Heart right ventricle (tissue), 16 donors: ENCODE measurements around the gene FXR2. TPM values are rescaled to one million over a fixed set of nuclear protein-coding genes. Genes with fewer than 3 reads are reported as not detected.

Experiments used
- ATAC-seq, 8 donors: fragments of 200-7000 bp; cut with Tn5 transposase; one replicate each; pipeline ENCODE4 v1.9.1; 2020; ENCODE audit warnings: mild to moderate bottlenecking in 8 of 8, moderate library complexity in 8 of 8, moderate number of reproducible peaks in 1 of 8
- DNase-seq, 2 donors: peaks; one replicate each; pipeline ENCODE4 v3.0.0-alpha.2; 2020
- H3K27ac ChIP-seq, 10 donors: fragments of 200-600 bp; sonication (generic) in 2 of 10; one replicate each; pipeline versions ENCODE4 v1.5.0 to v1.8.0; 2020 to 2022; ENCODE audit warnings: mild to moderate bottlenecking in 3 of 10
- H3K27me3 ChIP-seq, 7 donors: fragments of 200-600 bp; one replicate each; pipeline ENCODE4 v1.8.0; 2021 to 2022; ENCODE audit warnings: mild to moderate bottlenecking in 2 of 7
- H3K36me3 ChIP-seq, 9 donors: fragments of 200-600 bp; sonication (generic) in 1 of 9; one replicate each; pipeline versions ENCODE4 v1.5.0 to v1.8.0; 2020 to 2022; ENCODE audit warnings: mild to moderate bottlenecking in 2 of 9
- H3K4me1 ChIP-seq, 9 donors: fragments of 200-600 bp; sonication (generic) in 1 of 9; one replicate each; pipeline versions ENCODE4 v1.5.0 to v1.8.0; 2020 to 2022; ENCODE audit warnings: mild to moderate bottlenecking in 4 of 9
- H3K4me3 ChIP-seq, 10 donors: fragments of 200-600 bp; sonication (generic) in 2 of 10; one replicate each; pipeline versions ENCODE4 v1.5.0 to v1.8.0; 2020 to 2022; ENCODE audit warnings: mild to moderate bottlenecking in 7 of 10, moderate library complexity in 2 of 10
- H3K9me3 ChIP-seq, 11 donors: fragments of 200-600 bp in 10 of 11; sonication (generic) in 2 of 11; one replicate each; pipeline versions ENCODE4 v1.5.0 to v1.8.0; 2013 to 2022; ENCODE audit warnings: mild to moderate bottlenecking in 2 of 11, control low read depth in 1 of 11, moderate library complexity in 1 of 11
- WGBS, 2 donors: extraction: QIAGEN DNeasy Blood & Tissue Kit; methylation state at CpG; one replicate each; pipeline ENCODE4 v1.1.7; 2013; ENCODE audit warnings: inconsistent platforms in 1 of 2; 5-methylcytosine and 5-hydroxymethylcytosine counted together
- intact Hi-C, 10 donors: fragments of 100-400 bp; cut with DNase I; formaldehyde crosslinking; loops; one replicate each; pipeline versions ENCODE4 v1.11.1 to v1.14.2; 2022
- polyA plus RNA-seq, 2 donors: library from polyadenylated mRNA; stranded (reverse); fragments of 200-250 nt; gene quantifications; one replicate each; pipeline ENCODE4 v1.2.3, GENCODE V29; 2013
- total RNA-seq, 10 donors: library from RNA; stranded (reverse); fragmentation: NEBNext Ultra II Directional in 3 of 10; extraction: Animal tissue kit (Norgen Biotek cat#: 25700) in 3 of 10; gene quantifications; one replicate each; pipeline versions ENCODE4 v1.2.1 to v1.2.4, GENCODE V29; 2021 to 2023
- TF ChIP-seq, protein P1 (sequence below), 9 donors: fragments of 200-600 bp; sonication (generic) in 2 of 9; IDR thresholded peaks; one replicate each; pipeline versions ENCODE4 v1.5.0 to v1.8.0; 2021 to 2022; ENCODE audit warnings: antibody characterized with exemption in 9 of 9, mild to moderate bottlenecking in 5 of 9, moderate library complexity in 1 of 9
- donor health status: Arrhythmogenic right ventricular cardiomyopathy.
- donor health status: ischemic (EF 13 %, LVEDD 7.1; RV severe dilation, severe dysfunction).
- donor health status: healthy with polysubstance abuse.
- donor health status: DM: no; HTN: yes; CAD: no.
- donor health status: DM: no; HTN: no; CAD: no.
- donor health status: ischemic (EF 25% LVEDD 6.9; RV normal size, moderate dysfunction).
- donor health status: ischemic (EF 25% LVEDD 5.7; RV mildly dilated, moderate dysfunction).
- donor health status: healthy.
- donor health status: DM: yes; HTN: yes; CAD: no.
- donor health status: Ischemic cardiomyopathy.
- donor health status: ischemic (EF 35%, LVEDD 5.7; RV mildly dilated, moderate dysfunction).
- donor health status: nonischemic (EF 11% LVEDD 7.7; RV severe dilation, severe dysfunction).
- donor health status: DM: yes; HTN: yes; CAD: no.
- donor health status: PGD.
- donor health status: ischemic (EF 29% LVEDD 5.4; RV normal size, mild dysfunction).
- donor health status: nonischemic (EF 23%, LVEDD 6.1; RV moderate dilation, normal function).

The FXR2 gene
- total and polyA plus RNA-seq, 12 donors: 52.2 to 111 (median 90.5) TPM

DNA sequence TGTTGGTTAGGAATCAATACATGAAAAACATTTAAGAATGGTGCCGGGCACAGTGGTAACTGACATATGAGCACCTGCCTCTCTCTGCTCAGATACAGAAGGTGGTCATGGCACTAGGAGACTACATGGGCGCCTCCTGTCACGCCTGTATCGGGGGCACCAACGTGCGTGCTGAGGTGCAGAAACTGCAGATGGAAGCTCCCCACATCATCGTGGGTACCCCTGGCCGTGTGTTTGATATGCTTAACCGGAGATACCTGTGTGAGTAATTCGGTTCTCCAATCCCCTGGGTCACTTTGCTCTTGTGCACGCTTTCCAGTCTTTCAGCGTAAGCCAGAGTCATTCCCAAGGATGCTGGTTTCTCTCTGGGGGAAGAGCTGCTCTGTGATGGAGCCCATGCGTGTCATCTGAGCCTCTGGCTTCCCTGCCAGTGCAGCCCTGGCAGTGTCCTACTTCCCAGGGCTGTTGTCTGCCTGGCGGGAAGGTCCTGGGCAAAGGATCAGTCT lies 38.2 kb downstream of the FXR2 start:
- ATAC-seq (no peak), DNase-seq (no peak)
- Histone ChIP-seq H3K27me3 (no peaks in the 10 kb centered on the region), H3K4me1 (peaks cover 17 to 81% (median 42%) of the 10 kb centered on the region in 9 donors), H3K36me3 (peaks cover 9 to 63% (median 51%) of the 10 kb centered on the region in 9 donors), H3K27ac (peak overlapping the region in 1 of 10 donors; percentile 1), H3K4me3 (peak overlapping the region in 1 of 10 donors; percentile 12), H3K9me3 (no peaks in the 10 kb centered on the region)
- TF ChIP-seq, protein P1, sequence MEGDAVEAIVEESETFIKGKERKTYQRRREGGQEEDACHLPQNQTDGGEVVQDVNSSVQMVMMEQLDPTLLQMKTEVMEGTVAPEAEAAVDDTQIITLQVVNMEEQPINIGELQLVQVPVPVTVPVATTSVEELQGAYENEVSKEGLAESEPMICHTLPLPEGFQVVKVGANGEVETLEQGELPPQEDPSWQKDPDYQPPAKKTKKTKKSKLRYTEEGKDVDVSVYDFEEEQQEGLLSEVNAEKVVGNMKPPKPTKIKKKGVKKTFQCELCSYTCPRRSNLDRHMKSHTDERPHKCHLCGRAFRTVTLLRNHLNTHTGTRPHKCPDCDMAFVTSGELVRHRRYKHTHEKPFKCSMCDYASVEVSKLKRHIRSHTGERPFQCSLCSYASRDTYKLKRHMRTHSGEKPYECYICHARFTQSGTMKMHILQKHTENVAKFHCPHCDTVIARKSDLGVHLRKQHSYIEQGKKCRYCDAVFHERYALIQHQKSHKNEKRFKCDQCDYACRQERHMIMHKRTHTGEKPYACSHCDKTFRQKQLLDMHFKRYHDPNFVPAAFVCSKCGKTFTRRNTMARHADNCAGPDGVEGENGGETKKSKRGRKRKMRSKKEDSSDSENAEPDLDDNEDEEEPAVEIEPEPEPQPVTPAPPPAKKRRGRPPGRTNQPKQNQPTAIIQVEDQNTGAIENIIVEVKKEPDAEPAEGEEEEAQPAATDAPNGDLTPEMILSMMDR (IDR thresholded peaks at IDR 0.05): no peak
- intact Hi-C loops: loop anchor here in 1 of 10 donors (10.0 kb wide), 1 partner anchor 322 kb away; the partner anchor contains the start of genes CTDNEP1 and ELP5
- 83 to 85% methylated on average over 14 of the region's 14 CpGs for WGBS, 2 donors

DNA sequence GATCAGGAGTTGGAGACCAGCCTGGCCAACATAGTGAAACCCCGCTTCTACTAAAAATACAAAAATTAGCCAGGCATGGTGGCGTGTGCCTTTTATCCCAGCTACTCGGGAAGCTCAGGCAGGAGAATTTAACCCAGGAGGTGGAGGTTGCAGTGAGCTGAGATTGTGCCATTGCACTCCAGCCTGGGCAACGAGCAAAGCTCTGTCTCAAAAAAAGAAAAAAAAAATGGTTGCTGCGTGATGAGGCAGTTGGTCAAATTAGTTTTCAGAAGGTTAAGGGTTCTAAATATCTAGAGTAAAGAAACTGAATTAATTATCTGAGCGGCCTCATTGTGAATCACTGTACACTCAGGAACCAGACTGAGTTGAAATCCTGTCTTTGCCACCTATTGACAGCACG lies 38.7 kb downstream of the FXR2 start:
- intact Hi-C loops: loop anchor here in 1 of 10 donors (10.0 kb wide), 1 partner anchor 321 kb away; the partner anchor contains the start of genes CTDNEP1 and ELP5
- Histone ChIP-seq H3K36me3 (peaks cover 9 to 63% (median 53%) of the 10 kb centered on the region in 9 donors), H3K27ac (peak overlapping the region in 2 of 10 donors; percentile 53 to 99), H3K4me3 (no peak overlapping the region), H3K4me1 (peaks cover 17 to 82% (median 45%) of the 10 kb centered on the region in 9 donors), H3K27me3 (no peaks in the 10 kb centered on the region), H3K9me3 (no peaks in the 10 kb centered on the region)
- DNase-seq: no peak
- TF ChIP-seq, protein P1 (IDR thresholded peaks at IDR 0.05): no peak
- 73 to 75% methylated on average over 7 of the region's 7 CpGs for WGBS, 2 donors
- no peak for ATAC-seq

DNA sequence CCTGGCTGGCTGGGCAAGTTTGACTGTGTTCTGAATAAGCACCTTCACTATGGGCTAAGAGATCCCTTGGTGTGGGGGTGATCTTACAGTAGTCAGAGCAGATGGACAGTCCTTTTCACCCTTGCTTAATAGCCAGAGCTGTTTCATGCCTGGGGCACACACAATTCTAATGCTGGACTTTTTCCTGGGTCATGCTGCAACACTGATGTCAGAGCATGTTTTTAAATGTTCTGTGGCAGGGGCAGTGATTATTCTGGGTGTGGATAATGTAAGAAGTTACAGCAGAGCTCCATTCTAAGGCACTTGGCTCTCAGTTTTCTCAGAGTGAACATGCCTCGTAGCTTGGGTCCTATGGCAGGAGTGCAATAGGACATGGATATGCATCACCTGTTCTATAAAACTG lies 39.2 kb downstream of the FXR2 start:
- WGBS, 2 donors: 75 to 79% methylated on average over 1 of the region's 1 CpG
- H3K4me3 ChIP-seq: peak overlapping the region in 2 of 10 donors; percentile 94
- no peaks in the 10 kb centered on the region for H3K9me3 ChIP-seq
- peak overlapping the region in 2 of 10 donors; percentile 53 to 99 for H3K27ac ChIP-seq
- ATAC-seq (no peak), DNase-seq (no peak)
- TF ChIP-seq, protein P1 (IDR thresholded peaks at IDR 0.05): no peak
- peaks cover 9 to 65% (median 58%) of the 10 kb centered on the region in 9 donors for H3K36me3 ChIP-seq
- intact Hi-C loops: loop anchor here in 1 of 10 donors (10.0 kb wide), 1 partner anchor 321 kb away; the partner anchor contains the start of genes CTDNEP1 and ELP5
- peaks cover 17 to 80% (median 45%) of the 10 kb centered on the region in 9 donors for H3K4me1 ChIP-seq
- H3K27me3 ChIP-seq: no peaks in the 10 kb centered on the region

DNA sequence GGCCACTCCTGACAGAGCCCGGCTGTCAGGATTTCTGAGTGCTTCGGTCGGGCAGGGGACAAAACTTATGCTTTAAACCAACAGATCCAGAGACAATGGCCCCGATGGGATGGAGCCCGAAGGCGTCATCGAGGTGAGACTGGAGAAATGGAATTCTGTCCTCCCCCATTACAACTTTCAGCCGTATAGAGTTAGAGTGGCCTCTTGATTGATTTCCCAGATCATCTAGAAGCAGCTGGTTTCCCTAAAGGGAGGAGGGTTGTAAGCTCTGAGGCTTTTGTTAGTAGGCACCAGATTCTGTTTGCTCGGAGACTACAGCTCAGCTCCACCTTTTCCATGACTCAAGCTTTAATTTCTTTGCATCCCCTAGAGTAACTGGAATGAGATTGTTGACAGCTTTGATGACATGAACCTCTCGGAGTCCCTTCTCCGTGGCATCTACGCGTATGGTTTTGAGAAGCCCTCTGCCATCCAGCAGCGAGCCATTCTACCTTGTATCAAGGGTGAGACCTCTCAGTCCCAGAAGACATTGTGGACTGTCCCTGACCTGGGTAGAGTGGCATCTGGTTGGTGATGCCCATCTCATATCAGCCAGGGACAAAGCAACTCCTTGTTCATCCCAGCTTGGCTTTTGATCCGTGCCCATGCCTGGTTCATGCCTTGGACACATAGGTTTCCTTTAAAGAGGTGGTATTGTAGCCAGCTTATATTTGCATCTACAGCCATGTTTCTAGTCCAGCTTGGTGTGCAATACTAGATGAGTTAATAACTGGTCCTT lies 40.3 kb downstream of the FXR2 start:
- Histone ChIP-seq H3K4me3 (peak overlapping the region; percentile 87 to 100 (median 98)), H3K27ac (peak overlapping the region; percentile 95 to 100 (median 99)), H3K27me3 (no peaks in the 10 kb centered on the region), H3K4me1 (peaks cover 14 to 69% (median 38%) of the 10 kb centered on the region in 9 donors), H3K36me3 (peaks cover 9 to 77% (median 64%) of the 10 kb centered on the region in 9 donors), H3K9me3 (no peaks in the 10 kb centered on the region)
- WGBS, 2 donors: 19 to 20% methylated on average over 15 of the region's 15 CpGs
- TF ChIP-seq, protein P1 (IDR thresholded peaks at IDR 0.05): no peak
- ATAC-seq (no peak), DNase-seq (no peak)
- intact Hi-C loops: loop anchor here in 2 of 10 donors (5.0 to 10.0 kb wide), 2 partner anchors 267 to 320 kb away; partner anchors contain the start of genes CTDNEP1 (in 1 of the 2), EIF5A (in 1 of the 2) and ELP5 (in 1 of the 2)
